H1 (cell line): Measurements from ENCODE around the gene ABCG5. TPM values are rescaled to one million over a fixed set of nuclear protein-coding genes. Genes with fewer than 3 reads are reported as not detected.

Experiments
- CEBPB ChIP-seq: IDR thresholded peaks from 2 replicates; pipeline ENCODE4 v1.6.1; 2012; ENCODE audit warnings: low read depth, low read length
- CHD2 ChIP-seq: IDR thresholded peaks from 2 replicates; pipeline ENCODE4 v1.6.1; 2012; ENCODE audit warnings: low read length, improper control_type of control experiment
- GTF2F1 ChIP-seq: IDR thresholded peaks from 2 replicates; pipeline ENCODE4 v1.6.1; 2012; ENCODE audit warnings: low read depth, low read length, improper control_type of control experiment, borderline replicate concordance
- JUN ChIP-seq: IDR thresholded peaks from 2 replicates; pipeline ENCODE4 v1.6.1; 2011; ENCODE audit warnings: low read depth, mild to moderate bottlenecking, improper control_type of control experiment, low read length
- RFX5 ChIP-seq: IDR thresholded peaks from 2 replicates; pipeline ENCODE4 v1.6.1; 2011; ENCODE audit warnings: low read depth, low read length, improper control_type of control experiment, borderline replicate concordance
- polyA plus RNA-seq, 7 experiments: library from polyadenylated mRNA; depleted of rRNA in 3 of 7; stranded (reverse) in 5 of 7; unstranded in 2 of 7; fragments of >200 nt in 5 of 7; fragments of 200-250 nt in 2 of 7; gene quantifications; 1 replicate in 5 of 7; 2 replicates in 1 of 7; 4 replicates in 1 of 7; pipeline versions ENCODE4 v1.2.1 to v1.2.3, GENCODE V29; 2011 to 2013; ENCODE audit warnings: missing spikeins in 2 of 7, mixed read lengths in 2 of 7
- total RNA-seq: library from RNA; stranded (reverse); fragmentation: NEBNext Ultra II Directional; extraction: Animal tissue kit (Norgen Biotek cat#: 25700); gene quantifications from 2 replicates; pipeline ENCODE4 v1.2.1, GENCODE V29; 2021
- TF ChIP-seq, protein P1 (sequence below): fragments of 300-600 bp; sonication (generic); IDR thresholded peaks from 2 replicates; pipeline ENCODE4 v1.7.1; 2012; ENCODE audit warnings: low read length, moderate library complexity, mild to moderate bottlenecking, inconsistent platforms; ENCODE audit not compliant: insufficient replicate concordance
- TF ChIP-seq, protein P2 (sequence below), 3 experiments: IDR thresholded peaks; 1 replicate in 2 of 3; 2 replicates in 1 of 3; pipeline versions ENCODE4 v1.5.1 to v1.6.1; 2011; ENCODE audit warnings: low read length in 3 of 3, mild to moderate bottlenecking in 3 of 3, inconsistent platforms in 2 of 3, low read depth in 1 of 3, moderate library complexity in 1 of 3; ENCODE audit not compliant: insufficient read depth in 1 of 3; ENCODE audit errors: control extremely low read depth in 1 of 3

The ABCG5 gene
- total and polyA plus RNA-seq, 2 of the 8 experiments (the other 6 are each of a cell fraction or from before 2014, with no cell fraction given): not detected

DNA sequence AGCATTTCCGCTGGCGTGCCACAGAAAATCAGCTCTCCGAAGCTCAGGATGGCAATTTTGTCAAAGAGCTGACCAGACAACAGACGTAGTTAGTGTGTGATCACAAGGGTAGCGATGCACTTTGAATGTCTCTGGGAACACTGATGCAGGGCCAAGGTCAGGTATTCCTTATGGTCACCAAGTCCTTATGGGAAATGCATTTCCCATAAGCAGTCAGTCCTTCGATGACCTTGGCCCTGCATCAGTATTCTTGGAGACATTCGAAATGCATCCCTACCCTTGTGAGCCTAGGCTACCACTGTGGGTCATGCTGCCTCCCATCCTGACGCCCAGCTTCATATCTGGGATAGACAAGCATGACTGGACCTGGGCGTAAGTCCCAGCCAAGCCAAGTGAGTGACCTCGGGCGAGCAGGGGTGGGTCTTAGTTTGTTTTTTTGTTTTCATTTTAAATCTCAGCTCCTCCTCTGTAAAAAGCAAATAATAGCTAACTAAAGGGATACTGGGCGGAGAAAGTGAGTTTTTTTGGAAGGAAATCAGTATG is 13.6 kb downstream of the ABCG5 start (continued):
- TF ChIP-seq, protein P1, sequence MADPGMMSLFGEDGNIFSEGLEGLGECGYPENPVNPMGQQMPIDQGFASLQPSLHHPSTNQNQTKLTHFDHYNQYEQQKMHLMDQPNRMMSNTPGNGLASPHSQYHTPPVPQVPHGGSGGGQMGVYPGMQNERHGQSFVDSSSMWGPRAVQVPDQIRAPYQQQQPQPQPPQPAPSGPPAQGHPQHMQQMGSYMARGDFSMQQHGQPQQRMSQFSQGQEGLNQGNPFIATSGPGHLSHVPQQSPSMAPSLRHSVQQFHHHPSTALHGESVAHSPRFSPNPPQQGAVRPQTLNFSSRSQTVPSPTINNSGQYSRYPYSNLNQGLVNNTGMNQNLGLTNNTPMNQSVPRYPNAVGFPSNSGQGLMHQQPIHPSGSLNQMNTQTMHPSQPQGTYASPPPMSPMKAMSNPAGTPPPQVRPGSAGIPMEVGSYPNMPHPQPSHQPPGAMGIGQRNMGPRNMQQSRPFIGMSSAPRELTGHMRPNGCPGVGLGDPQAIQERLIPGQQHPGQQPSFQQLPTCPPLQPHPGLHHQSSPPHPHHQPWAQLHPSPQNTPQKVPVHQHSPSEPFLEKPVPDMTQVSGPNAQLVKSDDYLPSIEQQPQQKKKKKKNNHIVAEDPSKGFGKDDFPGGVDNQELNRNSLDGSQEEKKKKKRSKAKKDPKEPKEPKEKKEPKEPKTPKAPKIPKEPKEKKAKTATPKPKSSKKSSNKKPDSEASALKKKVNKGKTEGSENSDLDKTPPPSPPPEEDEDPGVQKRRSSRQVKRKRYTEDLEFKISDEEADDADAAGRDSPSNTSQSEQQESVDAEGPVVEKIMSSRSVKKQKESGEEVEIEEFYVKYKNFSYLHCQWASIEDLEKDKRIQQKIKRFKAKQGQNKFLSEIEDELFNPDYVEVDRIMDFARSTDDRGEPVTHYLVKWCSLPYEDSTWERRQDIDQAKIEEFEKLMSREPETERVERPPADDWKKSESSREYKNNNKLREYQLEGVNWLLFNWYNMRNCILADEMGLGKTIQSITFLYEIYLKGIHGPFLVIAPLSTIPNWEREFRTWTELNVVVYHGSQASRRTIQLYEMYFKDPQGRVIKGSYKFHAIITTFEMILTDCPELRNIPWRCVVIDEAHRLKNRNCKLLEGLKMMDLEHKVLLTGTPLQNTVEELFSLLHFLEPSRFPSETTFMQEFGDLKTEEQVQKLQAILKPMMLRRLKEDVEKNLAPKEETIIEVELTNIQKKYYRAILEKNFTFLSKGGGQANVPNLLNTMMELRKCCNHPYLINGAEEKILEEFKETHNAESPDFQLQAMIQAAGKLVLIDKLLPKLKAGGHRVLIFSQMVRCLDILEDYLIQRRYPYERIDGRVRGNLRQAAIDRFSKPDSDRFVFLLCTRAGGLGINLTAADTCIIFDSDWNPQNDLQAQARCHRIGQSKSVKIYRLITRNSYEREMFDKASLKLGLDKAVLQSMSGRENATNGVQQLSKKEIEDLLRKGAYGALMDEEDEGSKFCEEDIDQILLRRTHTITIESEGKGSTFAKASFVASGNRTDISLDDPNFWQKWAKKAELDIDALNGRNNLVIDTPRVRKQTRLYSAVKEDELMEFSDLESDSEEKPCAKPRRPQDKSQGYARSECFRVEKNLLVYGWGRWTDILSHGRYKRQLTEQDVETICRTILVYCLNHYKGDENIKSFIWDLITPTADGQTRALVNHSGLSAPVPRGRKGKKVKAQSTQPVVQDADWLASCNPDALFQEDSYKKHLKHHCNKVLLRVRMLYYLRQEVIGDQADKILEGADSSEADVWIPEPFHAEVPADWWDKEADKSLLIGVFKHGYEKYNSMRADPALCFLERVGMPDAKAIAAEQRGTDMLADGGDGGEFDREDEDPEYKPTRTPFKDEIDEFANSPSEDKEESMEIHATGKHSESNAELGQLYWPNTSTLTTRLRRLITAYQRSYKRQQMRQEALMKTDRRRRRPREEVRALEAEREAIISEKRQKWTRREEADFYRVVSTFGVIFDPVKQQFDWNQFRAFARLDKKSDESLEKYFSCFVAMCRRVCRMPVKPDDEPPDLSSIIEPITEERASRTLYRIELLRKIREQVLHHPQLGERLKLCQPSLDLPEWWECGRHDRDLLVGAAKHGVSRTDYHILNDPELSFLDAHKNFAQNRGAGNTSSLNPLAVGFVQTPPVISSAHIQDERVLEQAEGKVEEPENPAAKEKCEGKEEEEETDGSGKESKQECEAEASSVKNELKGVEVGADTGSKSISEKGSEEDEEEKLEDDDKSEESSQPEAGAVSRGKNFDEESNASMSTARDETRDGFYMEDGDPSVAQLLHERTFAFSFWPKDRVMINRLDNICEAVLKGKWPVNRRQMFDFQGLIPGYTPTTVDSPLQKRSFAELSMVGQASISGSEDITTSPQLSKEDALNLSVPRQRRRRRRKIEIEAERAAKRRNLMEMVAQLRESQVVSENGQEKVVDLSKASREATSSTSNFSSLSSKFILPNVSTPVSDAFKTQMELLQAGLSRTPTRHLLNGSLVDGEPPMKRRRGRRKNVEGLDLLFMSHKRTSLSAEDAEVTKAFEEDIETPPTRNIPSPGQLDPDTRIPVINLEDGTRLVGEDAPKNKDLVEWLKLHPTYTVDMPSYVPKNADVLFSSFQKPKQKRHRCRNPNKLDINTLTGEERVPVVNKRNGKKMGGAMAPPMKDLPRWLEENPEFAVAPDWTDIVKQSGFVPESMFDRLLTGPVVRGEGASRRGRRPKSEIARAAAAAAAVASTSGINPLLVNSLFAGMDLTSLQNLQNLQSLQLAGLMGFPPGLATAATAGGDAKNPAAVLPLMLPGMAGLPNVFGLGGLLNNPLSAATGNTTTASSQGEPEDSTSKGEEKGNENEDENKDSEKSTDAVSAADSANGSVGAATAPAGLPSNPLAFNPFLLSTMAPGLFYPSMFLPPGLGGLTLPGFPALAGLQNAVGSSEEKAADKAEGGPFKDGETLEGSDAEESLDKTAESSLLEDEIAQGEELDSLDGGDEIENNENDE: no peak
- TF ChIP-seq CEBPB (no peak), RFX5 (no peak), GTF2F1 (no peak), CHD2 (no peak), JUN (no peak)
- TF ChIP-seq, protein P2, sequence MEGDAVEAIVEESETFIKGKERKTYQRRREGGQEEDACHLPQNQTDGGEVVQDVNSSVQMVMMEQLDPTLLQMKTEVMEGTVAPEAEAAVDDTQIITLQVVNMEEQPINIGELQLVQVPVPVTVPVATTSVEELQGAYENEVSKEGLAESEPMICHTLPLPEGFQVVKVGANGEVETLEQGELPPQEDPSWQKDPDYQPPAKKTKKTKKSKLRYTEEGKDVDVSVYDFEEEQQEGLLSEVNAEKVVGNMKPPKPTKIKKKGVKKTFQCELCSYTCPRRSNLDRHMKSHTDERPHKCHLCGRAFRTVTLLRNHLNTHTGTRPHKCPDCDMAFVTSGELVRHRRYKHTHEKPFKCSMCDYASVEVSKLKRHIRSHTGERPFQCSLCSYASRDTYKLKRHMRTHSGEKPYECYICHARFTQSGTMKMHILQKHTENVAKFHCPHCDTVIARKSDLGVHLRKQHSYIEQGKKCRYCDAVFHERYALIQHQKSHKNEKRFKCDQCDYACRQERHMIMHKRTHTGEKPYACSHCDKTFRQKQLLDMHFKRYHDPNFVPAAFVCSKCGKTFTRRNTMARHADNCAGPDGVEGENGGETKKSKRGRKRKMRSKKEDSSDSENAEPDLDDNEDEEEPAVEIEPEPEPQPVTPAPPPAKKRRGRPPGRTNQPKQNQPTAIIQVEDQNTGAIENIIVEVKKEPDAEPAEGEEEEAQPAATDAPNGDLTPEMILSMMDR (IDR thresholded peaks at IDR 0.05; ENCODE audit: control extremely low read depth in 1 of 3, insufficient read depth in 1 of 3, low read depth in 1 of 3, low read length in 3 of 3): no peak
